Neural progenitor cell (in vitro differentiated cells): ENCODE data around the gene CD300LG. TPM values are rescaled to one million over a fixed set of nuclear protein-coding genes. Genes with fewer than 3 reads are reported as not detected.
"Not testable (repeated sequence)": the region's sequence is repeated elsewhere in the genome, so short reads cannot be mapped to it uniquely, and the experiment has no call there.

Experiments used
- DNase-seq: peaks from one replicate; pipeline ENCODE4 v3.0.0-alpha.2; 2016; ENCODE audit warnings: low spot score
- H2AFZ ChIP-seq: fragments of 200-600 bp; sonication (generic); replicated peaks from 2 replicates; pipeline ENCODE4 v1.6.1; 2016; ENCODE audit warnings: antibody characterized with exemption
- H3F3A ChIP-seq: fragments of 200-600 bp; sonication (generic); 2 replicates; pipeline ENCODE4 v1.6.1; 2016; ENCODE audit warnings: antibody characterized with exemption, low read depth
- H3K27ac ChIP-seq: fragments of 200-600 bp; sonication (generic); 2 replicates; pipeline ENCODE4 v1.5.1; 2016; ENCODE audit warnings: mild to moderate bottlenecking
- H3K27me3 ChIP-seq: fragments of 200-600 bp; sonication (generic); 2 replicates; pipeline ENCODE4 v1.6.1; 2016; ENCODE audit warnings: mild to moderate bottlenecking, moderate library complexity
- H3K36me3 ChIP-seq: fragments of 200-600 bp; sonication (generic); 2 replicates; pipeline ENCODE4 v1.5.1; 2016
- H3K4me1 ChIP-seq: fragments of 200-600 bp; sonication (generic); 2 replicates; pipeline ENCODE4 v1.6.1; 2016; ENCODE audit warnings: mixed run types
- H3K4me2 ChIP-seq: fragments of 200-600 bp; sonication (generic); 2 replicates; pipeline ENCODE4 v1.6.1; 2016
- H3K4me3 ChIP-seq: fragments of 200-600 bp; sonication (generic); 2 replicates; pipeline ENCODE4 v1.5.1; 2016
- H3K79me2 ChIP-seq: fragments of 200-600 bp; sonication (generic); 2 replicates; pipeline ENCODE4 v1.6.1; 2016; ENCODE audit warnings: low read depth
- H3K9ac ChIP-seq: fragments of 200-600 bp; sonication (generic); 2 replicates; pipeline ENCODE4 v1.6.1; 2016
- H3K9me3 ChIP-seq: fragments of 200-600 bp; sonication (generic); 2 replicates; pipeline ENCODE4 v1.5.1; 2016; ENCODE audit warnings: low read depth
- H4K20me1 ChIP-seq: fragments of 200-600 bp; sonication (generic); 2 replicates; pipeline ENCODE4 v1.6.1; 2016; ENCODE audit warnings: low read depth
- H3K27ac Mint-ChIP-seq: 3 replicates; pipeline ENCODE4 v1.8.0; 2021; ENCODE audit warnings: mixed read lengths
- H3K27me3 Mint-ChIP-seq: 2 replicates; pipeline ENCODE4 v1.8.0; 2022; ENCODE audit warnings: low read depth, mild to moderate bottlenecking, inconsistent platforms, moderate library complexity, mixed read lengths; ENCODE audit not compliant: insufficient read depth
- H3K36me3 Mint-ChIP-seq: 3 replicates; pipeline ENCODE4 v1.8.0; 2021; ENCODE audit warnings: mixed read lengths
- H3K4me1 Mint-ChIP-seq: 3 replicates; pipeline ENCODE4 v1.8.0; 2021; ENCODE audit warnings: mixed read lengths
- H3K4me3 Mint-ChIP-seq: 3 replicates; pipeline ENCODE4 v1.8.0; 2021; ENCODE audit warnings: mild to moderate bottlenecking, moderate library complexity, mixed read lengths
- H3K9me3 Mint-ChIP-seq: 3 replicates; pipeline ENCODE4 v1.8.0; 2020; ENCODE audit warnings: mixed read lengths
- EZH2 ChIP-seq: fragments of 200-600 bp; sonication (generic); IDR thresholded peaks from 2 replicates; pipeline ENCODE4 v1.6.1; 2017; ENCODE audit warnings: antibody characterized with exemption, mild to moderate bottlenecking, moderate library complexity
- EZH2phosphoT487 ChIP-seq: fragments of 200-600 bp; sonication (generic); IDR thresholded peaks from 2 replicates; pipeline ENCODE4 v1.6.1; 2017; ENCODE audit warnings: antibody characterized with exemption
- total RNA-seq: library from RNA; depleted of rRNA; stranded (reverse); fragments of >200 nt; gene quantifications from 2 replicates; pipeline ENCODE4 v1.2.3, GENCODE V29; 2015; ENCODE audit warnings: low replicate concordance
- TF ChIP-seq, protein P1 (sequence below): fragments of 200-600 bp; sonication (generic); IDR thresholded peaks from 2 replicates; pipeline ENCODE4 v1.5.1; 2017; ENCODE audit warnings: antibody characterized with exemption, mild to moderate bottlenecking

CD300LG gene
- total RNA-seq, 1 donor from 2014 or later = not detected

DNA sequence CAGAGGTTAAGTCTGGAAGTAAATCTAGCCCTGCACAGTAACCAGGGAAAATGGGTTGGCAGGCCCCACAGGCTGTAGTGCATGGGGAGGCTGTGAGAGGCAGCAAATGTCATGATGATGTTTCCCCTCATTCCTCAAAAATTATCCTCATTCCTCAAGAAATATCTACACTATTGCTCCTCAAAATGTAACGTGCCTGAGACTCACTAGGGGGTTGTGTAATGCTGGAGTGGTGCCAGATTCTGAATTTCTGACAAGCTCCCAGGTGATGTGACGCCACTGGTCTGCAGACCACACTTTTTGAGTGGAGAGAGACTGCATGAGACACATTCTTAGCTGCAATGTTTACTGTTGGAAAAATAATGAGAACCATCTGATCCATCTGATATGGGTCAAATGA is 12.9 kb upstream of the CD300LG start:
- Mint-ChIP-seq H3K27ac (no peak overlapping the region), H3K9me3 (peaks cover 10% of the 10 kb centered on the region), H3K4me3 (peak overlapping the region; percentile 94), H3K4me1 (peaks cover 26% of the 10 kb centered on the region), H3K36me3 (peaks cover 5% of the 10 kb centered on the region), H3K27me3 (peaks cover 24% of the 10 kb centered on the region)
- Histone ChIP-seq H3F3A (peaks cover 20% of the 10 kb centered on the region), H3K79me2 (no peaks in the 10 kb centered on the region), H4K20me1 (no peaks in the 10 kb centered on the region), H2AFZ (peak overlapping the region; percentile 92), H3K4me3 (no peak overlapping the region), H3K36me3 (no peaks in the 10 kb centered on the region), H3K27me3 (peaks cover 46% of the 10 kb centered on the region), H3K4me2 (no peak overlapping the region), H3K9ac (no peak overlapping the region), H3K9me3 (no peaks in the 10 kb centered on the region), H3K27ac (no peak overlapping the region), H3K4me1 (peaks cover 8% of the 10 kb centered on the region)
- no peak for TF ChIP-seq EZH2phosphoT487
- DNase-seq = no peak

DNA sequence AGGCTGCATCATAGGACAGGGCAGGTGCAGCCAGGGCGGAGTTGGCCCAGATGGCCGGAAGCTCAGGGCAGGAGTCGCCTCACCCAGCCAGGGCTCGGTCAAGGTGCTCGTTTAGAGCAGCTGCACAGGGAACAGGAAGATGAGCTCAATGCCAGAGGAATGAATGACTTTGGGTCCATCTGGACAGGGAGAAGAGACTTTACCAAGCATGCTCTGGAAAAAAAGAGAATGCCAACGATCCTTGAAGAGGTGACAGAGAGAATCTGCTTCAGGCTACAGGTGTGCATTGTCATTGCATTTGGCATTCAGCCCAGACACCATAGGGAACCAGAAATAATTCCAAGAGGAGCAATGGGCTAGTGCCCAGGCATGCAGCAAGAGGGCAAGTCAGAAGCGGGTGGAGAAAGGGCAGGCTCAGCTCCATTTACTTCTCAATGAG is 7.3 kb upstream of the CD300LG start:
- Mint-ChIP-seq H3K27me3 (peaks cover 11% of the 10 kb centered on the region), H3K4me3 (no peak overlapping the region), H3K4me1 (peaks cover 4% of the 10 kb centered on the region), H3K36me3 (no peaks in the 10 kb centered on the region), H3K27ac (no peak overlapping the region), H3K9me3 (no peaks in the 10 kb centered on the region)
- DNase-seq = no peak
- Histone ChIP-seq H3K27me3 (peaks cover 17% of the 10 kb centered on the region), H3K4me1 (no peaks in the 10 kb centered on the region), H3K36me3 (no peaks in the 10 kb centered on the region), H3K9me3 (no peaks in the 10 kb centered on the region), H3K27ac (no peak overlapping the region), H3K4me3 (no peak overlapping the region), H3K4me2 (no peak overlapping the region), H4K20me1 (no peaks in the 10 kb centered on the region), H3K79me2 (no peaks in the 10 kb centered on the region), H3K9ac (no peak overlapping the region), H2AFZ (no peak overlapping the region), H3F3A (no peaks in the 10 kb centered on the region)
- TF ChIP-seq, protein P1, sequence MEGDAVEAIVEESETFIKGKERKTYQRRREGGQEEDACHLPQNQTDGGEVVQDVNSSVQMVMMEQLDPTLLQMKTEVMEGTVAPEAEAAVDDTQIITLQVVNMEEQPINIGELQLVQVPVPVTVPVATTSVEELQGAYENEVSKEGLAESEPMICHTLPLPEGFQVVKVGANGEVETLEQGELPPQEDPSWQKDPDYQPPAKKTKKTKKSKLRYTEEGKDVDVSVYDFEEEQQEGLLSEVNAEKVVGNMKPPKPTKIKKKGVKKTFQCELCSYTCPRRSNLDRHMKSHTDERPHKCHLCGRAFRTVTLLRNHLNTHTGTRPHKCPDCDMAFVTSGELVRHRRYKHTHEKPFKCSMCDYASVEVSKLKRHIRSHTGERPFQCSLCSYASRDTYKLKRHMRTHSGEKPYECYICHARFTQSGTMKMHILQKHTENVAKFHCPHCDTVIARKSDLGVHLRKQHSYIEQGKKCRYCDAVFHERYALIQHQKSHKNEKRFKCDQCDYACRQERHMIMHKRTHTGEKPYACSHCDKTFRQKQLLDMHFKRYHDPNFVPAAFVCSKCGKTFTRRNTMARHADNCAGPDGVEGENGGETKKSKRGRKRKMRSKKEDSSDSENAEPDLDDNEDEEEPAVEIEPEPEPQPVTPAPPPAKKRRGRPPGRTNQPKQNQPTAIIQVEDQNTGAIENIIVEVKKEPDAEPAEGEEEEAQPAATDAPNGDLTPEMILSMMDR = no peak
- TF ChIP-seq EZH2 (no peak), EZH2phosphoT487 (no peak)

DNA sequence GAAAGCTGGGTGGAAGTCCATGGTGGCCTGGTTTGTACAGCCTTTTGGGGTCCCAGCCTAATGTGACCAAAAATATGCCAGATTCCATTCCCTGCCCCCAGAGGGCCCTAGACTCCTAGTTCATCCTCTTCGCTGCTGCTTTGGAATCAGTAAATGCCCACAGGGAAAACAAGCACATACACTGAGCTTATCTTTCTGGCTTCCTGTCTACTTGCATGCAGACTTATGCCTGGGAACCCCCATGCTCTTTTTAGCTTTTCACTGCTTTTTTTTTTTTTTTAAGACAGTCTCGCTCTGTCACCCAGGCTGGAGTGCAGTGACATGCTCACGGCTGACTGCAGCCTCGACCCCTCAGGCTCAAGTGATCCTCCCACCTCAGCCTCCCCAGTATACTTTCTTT is 6.2 kb upstream of the CD300LG start:
- Mint-ChIP-seq H3K9me3 (no peaks in the 10 kb centered on the region), H3K36me3 (no peaks in the 10 kb centered on the region), H3K4me1 (peaks cover 6% of the 10 kb centered on the region), H3K27me3 (peaks cover 9% of the 10 kb centered on the region), H3K27ac (no peak overlapping the region), H3K4me3 (no peak overlapping the region)
- Histone ChIP-seq H3K9me3 (no peaks in the 10 kb centered on the region), H3K79me2 (no peaks in the 10 kb centered on the region), H2AFZ (no peak overlapping the region), H3K27ac (no peak overlapping the region), H3F3A (peaks cover 3% of the 10 kb centered on the region), H3K4me2 (no peak overlapping the region), H3K9ac (no peak overlapping the region), H3K4me3 (no peak overlapping the region), H4K20me1 (no peaks in the 10 kb centered on the region), H3K36me3 (no peaks in the 10 kb centered on the region), H3K27me3 (peaks cover 13% of the 10 kb centered on the region), H3K4me1 (no peaks in the 10 kb centered on the region)
- peak; percentile 47 for DNase-seq
- TF ChIP-seq EZH2phosphoT487 = no peak
- no peak for TF ChIP-seq EZH2
- TF ChIP-seq, protein P1 = peak; percentile 54

DNA sequence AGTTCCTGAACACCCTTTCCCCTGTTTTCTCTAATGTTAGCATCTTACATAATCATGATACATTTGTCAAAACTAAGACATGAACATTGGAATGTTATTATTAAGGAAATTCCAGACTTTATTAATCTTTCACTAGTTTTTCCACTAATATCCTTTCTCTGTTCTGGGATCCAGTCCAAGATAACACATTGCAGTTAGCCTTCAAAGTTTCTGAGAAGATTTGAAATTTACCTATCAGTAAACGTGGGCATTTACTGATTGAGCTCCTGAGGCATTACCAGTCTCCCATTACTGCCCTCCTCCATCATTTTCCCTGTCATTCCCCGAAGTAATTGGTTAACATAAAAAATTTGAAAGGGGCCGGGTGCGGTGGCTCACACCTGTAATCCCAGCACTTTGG is 5.7 kb upstream of the CD300LG start:
- TF ChIP-seq, protein P1 = no peak
- TF ChIP-seq EZH2phosphoT487 = no peak
- TF ChIP-seq EZH2 = no peak
- Histone ChIP-seq H3K9me3 (no peaks in the 10 kb centered on the region), H3K4me2 (no peak overlapping the region), H3K4me3 (no peak overlapping the region), H3F3A (peaks cover 6% of the 10 kb centered on the region), H3K27ac (no peak overlapping the region), H3K36me3 (no peaks in the 10 kb centered on the region), H3K4me1 (no peaks in the 10 kb centered on the region), H2AFZ (no peak overlapping the region), H4K20me1 (no peaks in the 10 kb centered on the region), H3K9ac (no peak overlapping the region), H3K27me3 (peaks cover 9% of the 10 kb centered on the region), H3K79me2 (no peaks in the 10 kb centered on the region)
- DNase-seq = no peak
- H3K9me3 Mint-ChIP-seq = no peaks in the 10 kb centered on the region
- no peak overlapping the region for H3K27ac Mint-ChIP-seq
- no peaks in the 10 kb centered on the region for H3K36me3 Mint-ChIP-seq
- H3K4me3 Mint-ChIP-seq = no peak overlapping the region
- H3K4me1 Mint-ChIP-seq = peaks cover 11% of the 10 kb centered on the region
- H3K27me3 Mint-ChIP-seq = peaks cover 10% of the 10 kb centered on the region

DNA sequence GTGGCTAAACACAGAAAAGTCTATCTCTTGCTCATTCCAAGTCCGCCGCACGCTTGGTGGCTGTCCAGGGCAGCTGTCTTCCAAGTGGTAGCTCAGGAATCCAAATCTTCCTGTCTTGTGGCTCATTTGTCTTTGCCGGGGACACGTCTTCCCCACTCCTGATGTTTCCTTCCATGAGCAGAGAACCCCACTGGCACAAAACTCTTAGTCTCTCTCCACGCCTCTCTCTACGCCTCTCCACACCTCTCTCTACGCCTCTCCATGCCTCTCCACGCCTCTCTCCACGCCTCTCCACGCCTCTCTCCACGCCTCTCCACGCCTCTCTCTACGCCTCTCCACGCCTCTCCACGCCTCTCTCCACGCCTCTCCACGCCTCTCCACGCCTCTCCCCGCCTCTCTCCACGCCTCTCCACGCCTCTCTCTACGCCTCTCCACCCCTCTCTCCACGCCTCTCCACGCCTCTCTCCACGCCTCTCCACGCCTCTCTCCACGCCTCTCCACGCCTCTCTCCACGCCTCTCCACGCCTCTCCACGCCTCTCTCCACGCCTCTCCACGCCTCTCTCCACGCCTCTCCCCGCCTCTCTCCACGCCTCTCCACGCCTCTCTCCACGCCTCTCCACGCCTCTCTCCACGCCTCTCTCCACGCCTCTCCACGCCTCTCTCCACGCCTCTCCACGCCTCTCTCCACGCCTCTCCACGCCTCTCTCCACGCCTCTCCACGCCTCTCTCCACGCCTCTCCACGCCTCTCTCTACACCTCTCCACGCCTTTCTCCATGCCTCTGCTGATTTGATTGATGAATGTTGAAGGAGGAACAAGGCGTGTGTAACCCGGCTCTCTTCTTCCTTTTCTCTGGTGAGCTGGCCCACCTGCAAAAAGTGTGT is 4.6 kb upstream of the CD300LG start:
- H3K4me1 ChIP-seq, H3K27ac ChIP-seq, H3K79me2 ChIP-seq, H3K4me3 ChIP-seq, H3K9ac ChIP-seq, H3K9me3 ChIP-seq, H3K27me3 Mint-ChIP-seq, DNase-seq, H3K4me3 Mint-ChIP-seq, H3K4me2 ChIP-seq, H4K20me1 ChIP-seq, H2AFZ ChIP-seq, H3F3A ChIP-seq, H3K27me3 ChIP-seq, H3K9me3 Mint-ChIP-seq, H3K36me3 Mint-ChIP-seq, H3K36me3 ChIP-seq: not testable (repeated sequence)
- Mint-ChIP-seq H3K4me1 (peaks cover 17% of the 10 kb centered on the region), H3K27ac (peak overlapping the region; percentile 15)
